K562 (cell line): ENCODE data around the gene GAB2. TPM values are rescaled to one million over a fixed set of nuclear protein-coding genes. Genes with fewer than 3 reads are reported as not detected.

Source experiments
- ATAC-seq: fragments of 200-7000 bp; cut with Tn5 transposase; 3 replicates; pipeline ENCODE4 v1.9.1; 2020; ENCODE audit warnings: moderate library complexity
- BruUV-seq: library from RNA; stranded (reverse); fragments of 400-500 nt; replicated peaks from 2 replicates; lab custom pipeline; 2021; lab: Mats Ljungman, UMichigan
- CTCF ChIA-PET: fragments of 300-600 bp; formaldehyde crosslinking; extraction: SDS; loops from one replicate; lab custom pipeline; 2021; ENCODE audit warnings: low intra/inter-chr PET ratio; lab: Yijun Ruan, JAX
- POLR2A ChIA-PET: fragments of 300-600, 350-650 bp; sonication (Branson Sonifier 250); formaldehyde crosslinking; extraction: SDS; loops from one replicate; lab custom pipeline; 2021; ENCODE audit warnings: antibody characterized with exemption, inconsistent platforms; lab: Yijun Ruan, JAX
- DNase-seq, 4 experiments: peaks; one replicate each; pipeline versions ENCODE4 v3.0.0 to v3.0.0-alpha.2; 2011 to 2018; ENCODE audit warnings: low spot score in 3 of 4, mixed read lengths in 3 of 4; ENCODE audit errors: extremely low read depth in 1 of 4
- FAIRE-seq: peaks from 2 replicates; lab custom pipeline; 2011; peaks lifted over from hg19 to GRCh38; lab: Jason Lieb, UNC
- H2AFZ ChIP-seq: 2 replicates; pipeline ENCODE4 v1.6.0; 2011; ENCODE audit warnings: low read depth, low read length, control low read depth, inconsistent platforms
- H3K27ac ChIP-seq: fragments of 200-600 bp; 3 replicates; pipeline ENCODE4 v1.8.0; 2011; ENCODE audit warnings: low read depth, mild to moderate bottlenecking, control low read depth, inconsistent platforms, low read length, moderate library complexity, mixed read lengths; ENCODE audit errors: extremely low read depth
- H3K27me3 ChIP-seq, 2 experiments: fragments of 300-600 bp in 1 of 2; 2 replicates in 1 of 2; 3 replicates in 1 of 2; pipeline versions ENCODE4 v1.6.0 to v1.8.0; 2011; ENCODE audit warnings: inconsistent platforms in 2 of 2, low read length in 2 of 2, mild to moderate bottlenecking in 1 of 2, mixed read lengths in 1 of 2, moderate library complexity in 1 of 2; ENCODE audit not compliant: control insufficient read depth in 2 of 2, insufficient read depth in 2 of 2
- H3K36me3 ChIP-seq: fragments of 300-600 bp; 3 replicates; pipeline ENCODE4 v1.8.0; 2011; ENCODE audit warnings: mild to moderate bottlenecking, low read length, inconsistent platforms; ENCODE audit not compliant: control insufficient read depth, insufficient read depth
- H3K4me1 ChIP-seq, 2 experiments: fragments of 200-600 bp in 1 of 2; replicated peaks in 1 of 2; 2 replicates in 1 of 2; 3 replicates in 1 of 2; pipeline versions ENCODE4 v1.5.1 to v1.8.0; 2011; ENCODE audit warnings: inconsistent platforms in 2 of 2, low read length in 2 of 2, mild to moderate bottlenecking in 1 of 2, mixed read lengths in 1 of 2, moderate library complexity in 1 of 2; ENCODE audit not compliant: control insufficient read depth in 2 of 2, insufficient read depth in 2 of 2
- H3K4me2 ChIP-seq: 2 replicates; pipeline ENCODE4 v1.6.1; 2011; ENCODE audit warnings: low read length, control low read depth, inconsistent platforms, mixed read lengths; ENCODE audit not compliant: insufficient read depth
- H3K4me3 ChIP-seq: fragments of 200-600 bp; sonication (generic), shearing (Covaris generic); 2 replicates; pipeline ENCODE4 v1.5.1; 2016; ENCODE audit warnings: control low read depth, inconsistent platforms
- H3K79me2 ChIP-seq: fragments of 200-600 bp; 3 replicates; pipeline ENCODE4 v1.8.0; 2011; ENCODE audit warnings: low read length, inconsistent platforms; ENCODE audit not compliant: control insufficient read depth, insufficient read depth
- H3K9ac ChIP-seq, 2 experiments: 2 replicates each; pipeline versions ENCODE4 v1.6.0 to v1.6.1; 2011; ENCODE audit warnings: low read depth in 2 of 2, low read length in 2 of 2, control low read depth in 1 of 2, inconsistent platforms in 1 of 2, mild to moderate bottlenecking in 1 of 2, mixed read lengths in 1 of 2; ENCODE audit not compliant: insufficient read depth in 1 of 2
- H3K9me1 ChIP-seq: one replicate; pipeline ENCODE4 v1.6.0; 2011; ENCODE audit warnings: inconsistent platforms, mild to moderate bottlenecking, low read length, moderate library complexity; ENCODE audit not compliant: control insufficient read depth, insufficient read depth
- H3K9me3 ChIP-seq: replicated peaks from 2 replicates; pipeline ENCODE4 v1.5.1; 2011; ENCODE audit warnings: low read depth, low read length, inconsistent platforms; ENCODE audit not compliant: control insufficient read depth, insufficient read depth
- H4K20me1 ChIP-seq: replicated peaks from 2 replicates; pipeline ENCODE4 v1.6.1; 2011; ENCODE audit warnings: low read length, inconsistent platforms, mixed read lengths; ENCODE audit not compliant: control insufficient read depth, insufficient read depth
- ARID1B ChIP-seq: fragments of 450-650 bp; IDR thresholded peaks from 2 replicates; pipeline ENCODE4 v1.6.1; 2016; ENCODE audit warnings: antibody characterized with exemption, mild to moderate bottlenecking, inconsistent platforms
- BACH1 ChIP-seq: fragments of 200-800 bp; sonication (Bioruptor generic); IDR thresholded peaks from 2 replicates; pipeline ENCODE4 v1.6.1; 2016; ENCODE audit warnings: missing genetic modification characterization, missing compliant biosample characterization
- CEBPB ChIP-seq: fragments of 450-650 bp; IDR thresholded peaks from 2 replicates; pipeline ENCODE4 v1.6.1; 2016; ENCODE audit warnings: missing genetic modification characterization, missing compliant biosample characterization
- CEBPG ChIP-seq, 3 experiments: fragments of 200-800 bp in 1 of 3; sonication (Bioruptor generic) in 1 of 3; sonication (generic) in 1 of 3; formaldehyde crosslinking in 1 of 3; IDR thresholded peaks in 2 of 3; conservative IDR thresholded peaks in 1 of 3; 2 replicates each; pipeline versions ENCODE4 v1.6.1 to v1.8.0; 2016 to 2022; ENCODE audit warnings: missing compliant biosample characterization in 2 of 3, missing genetic modification characterization in 2 of 3, mild to moderate bottlenecking in 1 of 3, missing genetic modification reagents in 1 of 3
- CREB3L1 ChIP-seq: fragments of 450-650 bp; IDR thresholded peaks from 2 replicates; pipeline ENCODE4 v1.6.1; 2014; ENCODE audit warnings: low read depth, mild to moderate bottlenecking, moderate library complexity, borderline replicate concordance
- EP400 ChIP-seq: fragments of 450-650 bp; IDR thresholded peaks from 2 replicates; pipeline ENCODE4 v1.6.1; 2017; ENCODE audit warnings: antibody characterized with exemption, mild to moderate bottlenecking, moderate library complexity
- ILK ChIP-seq: fragments of 450-650 bp; IDR thresholded peaks from 2 replicates; pipeline ENCODE4 v1.6.1; 2016; ENCODE audit warnings: missing genetic modification characterization, low read depth, mild to moderate bottlenecking, missing compliant biosample characterization, moderate library complexity, borderline replicate concordance
- NR2C1 ChIP-seq, 2 experiments: fragments of 450-650 bp; IDR thresholded peaks; 2 replicates each; pipeline ENCODE4 v1.6.1; 2017; ENCODE audit warnings: mild to moderate bottlenecking in 2 of 2, antibody characterized with exemption in 1 of 2, inconsistent platforms in 1 of 2, missing compliant biosample characterization in 1 of 2, missing genetic modification characterization in 1 of 2
- ZBTB34 ChIP-seq: fragments of 250-450 bp; sonication (Bioruptor Pico); IDR thresholded peaks from 2 replicates; pipeline ENCODE4 v1.8.0; 2021; ENCODE audit warnings: mild to moderate bottlenecking, moderate library complexity
- ZFPM2 ChIP-seq: fragments of 250-450 bp; sonication (Bioruptor Pico); IDR thresholded peaks from 2 replicates; pipeline ENCODE4 v1.5.1; 2022; ENCODE audit warnings: mild to moderate bottlenecking
- ZNF311 ChIP-seq: fragments of 250-450 bp; sonication (Bioruptor Pico); IDR thresholded peaks from 2 replicates; pipeline ENCODE4 v1.4.0; 2020; ENCODE audit warnings: mild to moderate bottlenecking, moderate library complexity
- WGBS: fragments of 100-300 bp; shearing (Covaris generic); methylation state at CpG from one replicate; pipeline ENCODE4 v1.1.6; 2016; ENCODE audit warnings: low coverage, mixed read lengths; ENCODE audit not compliant: insufficient coverage; ENCODE audit errors: missing lambda C conversion rate; 5-methylcytosine and 5-hydroxymethylcytosine counted together
- in situ Hi-C: fragments of 300-500 bp; cut with MboI; formaldehyde crosslinking; loops from 4 replicates; pipeline ENCODE4 v1.15.0; 2018; ENCODE audit warnings: inconsistent platforms, mixed read lengths
- intact Hi-C: fragments of 100-400 bp; cut with micrococcal nuclease; formaldehyde crosslinking; loops from 2 replicates; pipeline ENCODE4 v1.14.2; 2022
- polyA plus RNA-seq, 8 experiments: library from polyadenylated mRNA; depleted of rRNA in 4 of 8; stranded (reverse) in 5 of 8; unstranded in 3 of 8; fragments of >200 nt; fragmentation: Nextera tagmentation in 2 of 8; fragmentation: Illumina TruSeq in 1 of 8; extraction: Ambion mirVana in 2 of 8; extraction: Trizol in 1 of 8; gene quantifications; 2 replicates each; pipeline versions ENCODE4 v1.2.1 to v1.2.3, GENCODE V29; 2011 to 2014; ENCODE audit warnings: inconsistent platforms in 1 of 8, missing spikeins in 1 of 8
- total RNA-seq, 7 experiments: library from RNA; depleted of rRNA in 6 of 7; stranded (reverse); fragments of >200 nt in 6 of 7; fragmentation: Illumina TruSeq in 2 of 7; extraction: Trizol in 2 of 7; gene quantifications; 2 replicates each; pipeline versions ENCODE4 v1.2.1 to v1.2.3, GENCODE V29; 2011 to 2021; ENCODE audit warnings: low replicate concordance in 1 of 7
- TF ChIP-seq, protein P1 (sequence below): fragments of 250-450 bp; sonication (Bioruptor Pico); IDR thresholded peaks from 2 replicates; pipeline ENCODE4 v1.4.0; 2020; ENCODE audit warnings: mild to moderate bottlenecking
- TF ChIP-seq, protein P2 (sequence below): fragments of 200-800 bp; sonication (Bioruptor generic); IDR thresholded peaks from 2 replicates; pipeline ENCODE4 v1.6.1; 2017; ENCODE audit warnings: missing genetic modification characterization, missing compliant biosample characterization

GAB2 gene
- total and polyA plus RNA-seq, 9 of the 15 experiments (the other 6 are each of a cell fraction or from before 2014, with no cell fraction given), result 2.3 to 35.2 (median 16.1) TPM

DNA sequence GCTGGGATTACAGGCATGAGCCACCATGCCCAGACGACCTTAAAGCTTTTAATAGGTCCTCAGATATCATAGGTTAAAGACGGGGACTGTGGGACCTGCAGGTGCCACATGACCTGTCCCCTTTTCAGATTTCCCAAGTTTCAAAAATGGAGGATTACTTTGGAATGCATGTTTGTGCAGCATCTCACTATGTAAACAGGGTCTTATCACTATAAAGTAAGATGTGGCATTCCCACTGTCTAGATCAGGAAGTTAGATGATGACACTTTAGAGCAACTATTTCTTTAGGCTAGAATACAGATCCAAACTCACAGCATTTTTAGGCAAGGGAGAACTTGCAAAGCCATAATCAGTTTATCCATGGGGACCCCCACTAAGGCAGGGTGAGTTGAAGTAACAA lies 136.1 kb downstream of the GAB2 start:
- H2AFZ ChIP-seq, result no peak overlapping the region
- peaks cover 17% of the 10 kb centered on the region; the same call in 2 of the 3 replicates for H3K36me3 ChIP-seq
- BruUV-seq, result no TSS peak
- WGBS, result 60% methylated on average over 2 of the region's 2 CpGs
- no peaks in the 10 kb centered on the region for H3K9me3 ChIP-seq
- ATAC-seq (no peak), DNase-seq (no peak), FAIRE-seq (no peak)
- ChIA-PET POLR2A (interaction anchor here (0.5 to 1.3 kb wide), 2 partner anchors 29 to 31 kb away, joined by 3 read pairs; no protein-coding TSS in a partner anchor), CTCF (no interaction called here)
- no peak overlapping the region for H3K4me2 ChIP-seq
- H3K9ac ChIP-seq, result no peak overlapping the region
- H3K4me3 ChIP-seq, result no peak overlapping the region
- no peak overlapping the region for H3K27ac ChIP-seq
- H3K9me1 ChIP-seq, result no peaks in the 10 kb centered on the region
- intact Hi-C loops (no loop called here), in situ Hi-C loops (no loop called here)
- peaks cover 24 to 37% of the 10 kb centered on the region in 2 experiments; a peak in 4 of 5 replicates for H3K4me1 ChIP-seq
- no peaks in the 10 kb centered on the region for H3K27me3 ChIP-seq
- H3K79me2 ChIP-seq, result peaks cover 31% of the 10 kb centered on the region
- H4K20me1 ChIP-seq, result no peaks in the 10 kb centered on the region
- TF ChIP-seq ZBTB34, result 0 out of 2 replicates have a peak, but pooled peaks have one; percentile 31
- TF ChIP-seq ILK (tag), result no peak
- TF ChIP-seq EP400, result peak; percentile 18; the same call in 1 of the 2 replicates
- peak; percentile 43; the same call in 1 of the 2 replicates for TF ChIP-seq ARID1B
- no peak for TF ChIP-seq ZFPM2 (CRISPR knock-in tag)
- peak; percentile 56; the same call in 1 of the 2 replicates for TF ChIP-seq BACH1 (tag)
- 0 out of 2 replicates have a peak, but pooled peaks have one; percentile 31 for TF ChIP-seq CREB3L1
- peak; percentile 67 for TF ChIP-seq CEBPG (CRISPR knock-in tag; IDR thresholded peaks at IDR 0.05)
- TF ChIP-seq CEBPG (tag; conservative IDR thresholded peaks at IDR 0.05 in 1 of 2, IDR thresholded peaks at IDR 0.05 in 1 of 2), result peak; percentile 26 to 91; a peak in 2 of 4 replicates
- TF ChIP-seq NR2C1 (IDR thresholded peaks at IDR 0.05), result no peak
- peak; percentile 19; the same call in 1 of the 2 replicates for TF ChIP-seq NR2C1 (tag; IDR thresholded peaks at IDR 0.05)
- peak; percentile 82 for TF ChIP-seq ZNF311
- TF ChIP-seq, protein P1, sequence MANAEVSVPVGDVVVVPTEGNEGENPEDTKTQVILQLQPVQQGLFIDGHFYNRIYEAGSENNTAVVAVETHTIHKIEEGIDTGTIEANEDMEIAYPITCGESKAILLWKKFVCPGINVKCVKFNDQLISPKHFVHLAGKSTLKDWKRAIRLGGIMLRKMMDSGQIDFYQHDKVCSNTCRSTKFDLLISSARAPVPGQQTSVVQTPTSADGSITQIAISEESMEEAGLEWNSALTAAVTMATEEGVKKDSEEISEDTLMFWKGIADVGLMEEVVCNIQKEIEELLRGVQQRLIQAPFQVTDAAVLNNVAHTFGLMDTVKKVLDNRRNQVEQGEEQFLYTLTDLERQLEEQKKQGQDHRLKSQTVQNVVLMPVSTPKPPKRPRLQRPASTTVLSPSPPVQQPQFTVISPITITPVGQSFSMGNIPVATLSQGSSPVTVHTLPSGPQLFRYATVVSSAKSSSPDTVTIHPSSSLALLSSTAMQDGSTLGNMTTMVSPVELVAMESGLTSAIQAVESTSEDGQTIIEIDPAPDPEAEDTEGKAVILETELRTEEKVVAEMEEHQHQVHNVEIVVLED (CRISPR knock-in tag), result peak; percentile 37
- TF ChIP-seq, protein P2, sequence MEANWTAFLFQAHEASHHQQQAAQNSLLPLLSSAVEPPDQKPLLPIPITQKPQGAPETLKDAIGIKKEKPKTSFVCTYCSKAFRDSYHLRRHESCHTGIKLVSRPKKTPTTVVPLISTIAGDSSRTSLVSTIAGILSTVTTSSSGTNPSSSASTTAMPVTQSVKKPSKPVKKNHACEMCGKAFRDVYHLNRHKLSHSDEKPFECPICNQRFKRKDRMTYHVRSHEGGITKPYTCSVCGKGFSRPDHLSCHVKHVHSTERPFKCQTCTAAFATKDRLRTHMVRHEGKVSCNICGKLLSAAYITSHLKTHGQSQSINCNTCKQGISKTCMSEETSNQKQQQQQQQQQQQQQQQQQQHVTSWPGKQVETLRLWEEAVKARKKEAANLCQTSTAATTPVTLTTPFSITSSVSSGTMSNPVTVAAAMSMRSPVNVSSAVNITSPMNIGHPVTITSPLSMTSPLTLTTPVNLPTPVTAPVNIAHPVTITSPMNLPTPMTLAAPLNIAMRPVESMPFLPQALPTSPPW (CRISPR knock-in tag), result no peak
- no peak for TF ChIP-seq CEBPB (tag)
